IMR-90 (cell line): ENCODE results near the gene GPN1. TPM values are rescaled to one million over a fixed set of nuclear protein-coding genes. Genes with fewer than 3 reads are reported as not detected.

Experiments used
- ATAC-seq: fragments of 200-7000 bp; cut with Tn5 transposase; 2 replicates; pipeline ENCODE4 v1.9.1; 2020; ENCODE audit warnings: low read depth, mild to moderate bottlenecking, moderate library complexity
- BruUV-seq: library from RNA; stranded (reverse); fragments of 400-500 nt; replicated peaks from 2 replicates; lab custom pipeline; 2021; lab: Mats Ljungman, UMichigan
- CTCF ChIA-PET: fragments of 300-600 bp; formaldehyde crosslinking; extraction: SDS; loops from one replicate; lab custom pipeline; 2021; ENCODE audit warnings: antibody characterized with exemption; lab: Yijun Ruan, JAX
- POLR2A ChIA-PET: fragments of 300-600 bp; sonication (Branson Sonifier 250); formaldehyde crosslinking; loops from one replicate; lab custom pipeline; 2022; ENCODE audit warnings: antibody characterized with exemption; ENCODE audit not compliant: unreplicated experiment; lab: Charles Lee
- DNase-seq: peaks from one replicate; pipeline ENCODE4 v3.0.0; 2013
- H2AFZ ChIP-seq: replicated peaks from 2 replicates; pipeline ENCODE3; 2013; ENCODE audit warnings: low read length, mild to moderate bottlenecking; ENCODE audit not compliant: poor library complexity
- H2AK5ac ChIP-seq: 2 replicates; pipeline ENCODE4 v1.6.1; 2013; ENCODE audit warnings: low read depth, low read length, inconsistent platforms
- H2AK9ac ChIP-seq: replicated peaks from 2 replicates; pipeline ENCODE3; 2013; ENCODE audit warnings: mild to moderate bottlenecking, low read depth, low read length, moderate library complexity; ENCODE audit not compliant: poor library complexity
- H2BK120ac ChIP-seq: 2 replicates; pipeline ENCODE4 v1.6.1; 2013; ENCODE audit warnings: low read depth, low read length, inconsistent platforms
- H2BK15ac ChIP-seq: 3 replicates; pipeline ENCODE4 v1.6.1; 2013; ENCODE audit warnings: low read depth, low read length, inconsistent platforms
- H2BK20ac ChIP-seq: 2 replicates; pipeline ENCODE4 v1.6.1; 2013; ENCODE audit warnings: low read depth, mild to moderate bottlenecking, inconsistent platforms, low read length, moderate library complexity
- H2BK5ac ChIP-seq: 2 replicates; pipeline ENCODE4 v1.6.1; 2013; ENCODE audit warnings: mild to moderate bottlenecking, low read depth, low read length, inconsistent platforms; ENCODE audit not compliant: poor library complexity, severe bottlenecking
- H3K14ac ChIP-seq: replicated peaks from 2 replicates; pipeline ENCODE4 v1.6.1; 2013; ENCODE audit warnings: low read depth, low read length, inconsistent platforms
- H3K18ac ChIP-seq: 2 replicates; pipeline ENCODE4 v1.6.1; 2013; ENCODE audit warnings: low read depth, low read length, control low read depth
- H3K23ac ChIP-seq: 2 replicates; pipeline ENCODE4 v1.6.1; 2013; ENCODE audit warnings: low read depth, low read length, inconsistent platforms
- H3K27ac ChIP-seq: 2 replicates; pipeline ENCODE4 v1.5.1; 2013; ENCODE audit warnings: mild to moderate bottlenecking, control low read depth, low read length; ENCODE audit not compliant: insufficient read depth
- H3K27me3 ChIP-seq: 2 replicates; pipeline ENCODE4 v1.6.1; 2013; ENCODE audit warnings: low read length; ENCODE audit not compliant: control insufficient read depth, insufficient read depth
- H3K36me3 ChIP-seq: 2 replicates; pipeline ENCODE4 v1.6.1; 2013; ENCODE audit warnings: low read length, mixed read lengths; ENCODE audit not compliant: control insufficient read depth, insufficient read depth
- H3K4ac ChIP-seq: 2 replicates; pipeline ENCODE4 v1.6.1; 2013; ENCODE audit warnings: low read depth, low read length, inconsistent platforms
- H3K4me1 ChIP-seq: 2 replicates; pipeline ENCODE4 v1.6.1; 2013; ENCODE audit warnings: low read length, mixed read lengths; ENCODE audit not compliant: control insufficient read depth, insufficient read depth
- H3K4me2 ChIP-seq: 2 replicates; pipeline ENCODE4 v1.6.1; 2013; ENCODE audit warnings: low read depth, mild to moderate bottlenecking, control low read depth, low read length, moderate library complexity
- H3K4me3 ChIP-seq: 2 replicates; pipeline ENCODE4 v1.5.1; 2013; ENCODE audit warnings: low read depth, mild to moderate bottlenecking, control low read depth, low read length, moderate library complexity; ENCODE audit not compliant: insufficient read depth
- H3K56ac ChIP-seq: 2 replicates; pipeline ENCODE4 v1.6.1; 2013; ENCODE audit warnings: low read length, inconsistent platforms; ENCODE audit not compliant: insufficient read depth; ENCODE audit errors: extremely low read depth
- H3K79me1 ChIP-seq, 2 experiments: 2 replicates each; pipeline ENCODE4 v1.6.1; 2013; ENCODE audit warnings: low read length in 2 of 2, inconsistent platforms in 1 of 2, low read depth in 1 of 2
- H3K9ac ChIP-seq: 2 replicates; pipeline ENCODE4 v1.6.1; 2013; ENCODE audit warnings: low read depth, low read length, control low read depth
- H3K9me1 ChIP-seq: 2 replicates; pipeline ENCODE4 v1.6.1; 2013; ENCODE audit warnings: low read length, inconsistent platforms; ENCODE audit not compliant: insufficient read depth
- H3K9me3 ChIP-seq: 2 replicates; pipeline ENCODE4 v1.6.1; 2013; ENCODE audit warnings: low read length; ENCODE audit not compliant: control insufficient read depth, insufficient read depth
- H4K20me1 ChIP-seq: 2 replicates; pipeline ENCODE4 v1.6.1; 2013; ENCODE audit warnings: low read length, inconsistent platforms; ENCODE audit not compliant: insufficient read depth
- H4K5ac ChIP-seq: 2 replicates; pipeline ENCODE4 v1.6.1; 2013; ENCODE audit warnings: mild to moderate bottlenecking, low read depth, low read length, control low read depth
- H4K8ac ChIP-seq, 2 experiments: 2 replicates each; pipeline ENCODE4 v1.6.1; 2013; ENCODE audit warnings: low read depth in 2 of 2, low read length in 2 of 2, control low read depth in 1 of 2, inconsistent platforms in 1 of 2
- H4K91ac ChIP-seq: 2 replicates; pipeline ENCODE4 v1.6.1; 2013; ENCODE audit warnings: low read depth, low read length, inconsistent platforms; ENCODE audit not compliant: insufficient read depth
- BHLHE40 ChIP-seq: fragments of 150-350 bp; IDR thresholded peaks from 2 replicates; pipeline ENCODE4 v1.6.1; 2016; ENCODE audit warnings: mild to moderate bottlenecking, low read depth, low read length
- CEBPB ChIP-seq: IDR thresholded peaks from 2 replicates; pipeline ENCODE4 v1.6.1; 2012; ENCODE audit warnings: low read depth, low read length, improper control_type of control experiment
- CHD1 ChIP-seq: IDR thresholded peaks from 2 replicates; pipeline ENCODE4 v1.6.1; 2012; ENCODE audit warnings: low read depth, low read length, improper control_type of control experiment
- FOS ChIP-seq: fragments of 150-350 bp; IDR thresholded peaks from 2 replicates; pipeline ENCODE4 v1.6.1; 2016; ENCODE audit warnings: low read depth, low read length
- MAFK ChIP-seq: IDR thresholded peaks from 2 replicates; pipeline ENCODE4 v1.6.1; 2012; ENCODE audit warnings: low read depth, low read length, improper control_type of control experiment
- MAZ ChIP-seq: IDR thresholded peaks from 2 replicates; pipeline ENCODE4 v1.6.1; 2012; ENCODE audit warnings: low read depth, mild to moderate bottlenecking, low read length, improper control_type of control experiment, moderate library complexity, borderline replicate concordance
- MXI1 ChIP-seq: IDR thresholded peaks from 2 replicates; pipeline ENCODE4 v1.6.1; 2012; ENCODE audit warnings: low read depth, mild to moderate bottlenecking, low read length, moderate library complexity, borderline replicate concordance
- NFE2L2 ChIP-seq: fragments of 150-350 bp; IDR thresholded peaks from 2 replicates; pipeline ENCODE4 v1.6.1; 2016; ENCODE audit warnings: low read depth, mild to moderate bottlenecking, low read length
- POLR2A ChIP-seq: IDR thresholded peaks from 2 replicates; pipeline ENCODE4 v1.6.1; 2012; ENCODE audit warnings: mild to moderate bottlenecking, low read depth, low read length
- RAD21 ChIP-seq: IDR thresholded peaks from 2 replicates; pipeline ENCODE4 v1.6.1; 2012; ENCODE audit warnings: low read length, improper control_type of control experiment
- RCOR1 ChIP-seq: IDR thresholded peaks from 2 replicates; pipeline ENCODE4 v1.6.1; 2012; ENCODE audit warnings: mild to moderate bottlenecking, low read length, improper control_type of control experiment; ENCODE audit not compliant: insufficient replicate concordance
- RFX5 ChIP-seq: IDR thresholded peaks from 2 replicates; pipeline ENCODE4 v1.8.0; 2012; ENCODE audit warnings: low read depth, mild to moderate bottlenecking, low read length, moderate library complexity
- SMC3 ChIP-seq: fragments of 150-350 bp; IDR thresholded peaks from 2 replicates; pipeline ENCODE4 v1.6.1; 2016; ENCODE audit warnings: low read depth, mild to moderate bottlenecking, antibody characterized with exemption, low read length, moderate library complexity
- WGBS, 2 experiments: methylation state at CpG; one replicate each; pipeline versions ENCODE4 v1.1.5 to v1.1.7; 2013; ENCODE audit warnings: missing lambda C conversion rate in 2 of 2; ENCODE audit not compliant: insufficient read length in 1 of 2; ENCODE audit errors: extremely low coverage in 2 of 2; 5-methylcytosine and 5-hydroxymethylcytosine counted together
- dilution Hi-C: fragments of 300-500 bp; cut with HindIII; formaldehyde crosslinking; loops from one replicate; pipeline ENCODE4 v1.14.3; 2018; ENCODE audit warnings: low sequenced_read_pairs; ENCODE audit not compliant: unreplicated experiment
- in situ Hi-C: fragments of 300-500 bp; cut with MboI; formaldehyde crosslinking; loops from 3 replicates; pipeline ENCODE4 v1.14.3; 2019; ENCODE audit warnings: low sequenced_read_pairs, inconsistent platforms, mixed read lengths
- intact Hi-C: fragments of 100-400 bp; cut with micrococcal nuclease; formaldehyde crosslinking; loops from 2 replicates; pipeline ENCODE4 v1.10.0; 2022
- polyA plus RNA-seq, 3 experiments: library from polyadenylated mRNA; depleted of rRNA; stranded (reverse); fragments of >200 nt; gene quantifications; 2 replicates each; pipeline ENCODE4 v1.2.3, GENCODE V29; 2012; ENCODE audit warnings: low replicate concordance in 1 of 3
- total RNA-seq: library from RNA; depleted of rRNA; stranded (reverse); fragments of >200 nt; gene quantifications from 2 replicates; pipeline ENCODE4 v1.2.3, GENCODE V29; 2012
- TF ChIP-seq, protein P1 (sequence below): fragments of 150-350 bp; IDR thresholded peaks from 2 replicates; pipeline ENCODE4 v1.6.1; 2017; ENCODE audit warnings: mild to moderate bottlenecking, antibody characterized with exemption, low read length, low read depth
- TF ChIP-seq, protein P2 (sequence below): fragments of 150-350 bp; IDR thresholded peaks from 2 replicates; pipeline ENCODE4 v1.6.1; 2016; ENCODE audit warnings: low read depth, mild to moderate bottlenecking, low read length, moderate library complexity, borderline replicate concordance
- TF ChIP-seq, protein P3 (sequence below): conservative IDR thresholded peaks from 2 replicates; pipeline ENCODE4 v1.5.1; 2012; ENCODE audit warnings: mild to moderate bottlenecking, low read depth, low read length, improper control_type of control experiment

Gene GPN1
- total and polyA plus RNA-seq, 2 of the 4 experiments (the other 2 are of a cell fraction) = 37.8 to 63.8 TPM

DNA sequence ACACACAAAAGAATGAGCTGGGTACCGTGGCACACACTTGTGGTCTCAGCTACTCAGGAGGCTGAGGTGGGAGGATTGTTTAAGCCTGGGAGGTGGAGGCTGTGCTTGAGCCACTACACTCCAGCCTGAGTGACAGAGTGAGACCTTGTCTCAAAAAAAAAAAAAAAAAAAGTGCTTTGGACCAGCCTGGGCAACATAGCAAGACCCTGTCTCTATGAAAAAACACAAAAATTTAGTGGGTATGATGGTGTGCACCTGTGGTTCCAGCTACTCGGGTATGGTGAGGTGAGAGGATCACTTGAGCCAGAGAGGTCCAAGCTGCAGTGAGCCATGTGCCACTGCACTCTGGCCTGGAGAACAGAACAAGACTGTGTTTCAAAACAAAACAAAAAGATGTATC is 35.6 kb upstream of the GPN1 start:
- Histone ChIP-seq H4K5ac (no peak overlapping the region), H2BK120ac (no peak overlapping the region), H3K4me2 (no peak overlapping the region), H3K79me1 (peaks cover 9 to 51% of the 10 kb centered on the region in 2 experiments; a peak in 3 of 4 replicates), H3K4ac (no peak overlapping the region), H4K91ac (no peak overlapping the region), H2BK15ac (no peak overlapping the region), H3K23ac (no peak overlapping the region), H3K56ac (no peak overlapping the region), H3K9me1 (peaks cover 8% of the 10 kb centered on the region), H2AK9ac (no peak overlapping the region), H2BK20ac (no peak overlapping the region), H3K9me3 (peaks cover 9% of the 10 kb centered on the region), H3K14ac (no peak overlapping the region), H3K27ac (no peak overlapping the region), H2BK5ac (no peak overlapping the region), H4K8ac (no peak overlapping the region), H3K18ac (no peak overlapping the region), H2AFZ (no peak overlapping the region), H4K20me1 (peaks cover 53% of the 10 kb centered on the region), H3K9ac (no peak overlapping the region), H2AK5ac (no peak overlapping the region), H3K36me3 (no peaks in the 10 kb centered on the region; the same call in 1 of the 2 replicates), H3K4me1 (peaks cover 13% of the 10 kb centered on the region), H3K27me3 (no peaks in the 10 kb centered on the region), H3K4me3 (no peak overlapping the region)
- DNase-seq (no peak), ATAC-seq (no peak)
- WGBS, 2 experiments = no CpG with 5 or more reads among the region's 2 CpGs
- BruUV-seq = no TSS peak
- TF ChIP-seq MAZ (no peak), MAFK (no peak), RFX5 (no peak), CEBPB (no peak), RCOR1 (no peak), NFE2L2 (no peak), RAD21 (no peak), SMC3 (no peak), MXI1 (no peak), CHD1 (no peak), FOS (no peak), POLR2A (no peak), BHLHE40 (no peak)
- TF ChIP-seq, protein P1, sequence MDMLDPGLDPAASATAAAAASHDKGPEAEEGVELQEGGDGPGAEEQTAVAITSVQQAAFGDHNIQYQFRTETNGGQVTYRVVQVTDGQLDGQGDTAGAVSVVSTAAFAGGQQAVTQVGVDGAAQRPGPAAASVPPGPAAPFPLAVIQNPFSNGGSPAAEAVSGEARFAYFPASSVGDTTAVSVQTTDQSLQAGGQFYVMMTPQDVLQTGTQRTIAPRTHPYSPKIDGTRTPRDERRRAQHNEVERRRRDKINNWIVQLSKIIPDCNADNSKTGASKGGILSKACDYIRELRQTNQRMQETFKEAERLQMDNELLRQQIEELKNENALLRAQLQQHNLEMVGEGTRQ = no peak
- TF ChIP-seq, protein P2, sequence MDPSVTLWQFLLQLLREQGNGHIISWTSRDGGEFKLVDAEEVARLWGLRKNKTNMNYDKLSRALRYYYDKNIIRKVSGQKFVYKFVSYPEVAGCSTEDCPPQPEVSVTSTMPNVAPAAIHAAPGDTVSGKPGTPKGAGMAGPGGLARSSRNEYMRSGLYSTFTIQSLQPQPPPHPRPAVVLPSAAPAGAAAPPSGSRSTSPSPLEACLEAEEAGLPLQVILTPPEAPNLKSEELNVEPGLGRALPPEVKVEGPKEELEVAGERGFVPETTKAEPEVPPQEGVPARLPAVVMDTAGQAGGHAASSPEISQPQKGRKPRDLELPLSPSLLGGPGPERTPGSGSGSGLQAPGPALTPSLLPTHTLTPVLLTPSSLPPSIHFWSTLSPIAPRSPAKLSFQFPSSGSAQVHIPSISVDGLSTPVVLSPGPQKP = no peak
- TF ChIP-seq, protein P3, sequence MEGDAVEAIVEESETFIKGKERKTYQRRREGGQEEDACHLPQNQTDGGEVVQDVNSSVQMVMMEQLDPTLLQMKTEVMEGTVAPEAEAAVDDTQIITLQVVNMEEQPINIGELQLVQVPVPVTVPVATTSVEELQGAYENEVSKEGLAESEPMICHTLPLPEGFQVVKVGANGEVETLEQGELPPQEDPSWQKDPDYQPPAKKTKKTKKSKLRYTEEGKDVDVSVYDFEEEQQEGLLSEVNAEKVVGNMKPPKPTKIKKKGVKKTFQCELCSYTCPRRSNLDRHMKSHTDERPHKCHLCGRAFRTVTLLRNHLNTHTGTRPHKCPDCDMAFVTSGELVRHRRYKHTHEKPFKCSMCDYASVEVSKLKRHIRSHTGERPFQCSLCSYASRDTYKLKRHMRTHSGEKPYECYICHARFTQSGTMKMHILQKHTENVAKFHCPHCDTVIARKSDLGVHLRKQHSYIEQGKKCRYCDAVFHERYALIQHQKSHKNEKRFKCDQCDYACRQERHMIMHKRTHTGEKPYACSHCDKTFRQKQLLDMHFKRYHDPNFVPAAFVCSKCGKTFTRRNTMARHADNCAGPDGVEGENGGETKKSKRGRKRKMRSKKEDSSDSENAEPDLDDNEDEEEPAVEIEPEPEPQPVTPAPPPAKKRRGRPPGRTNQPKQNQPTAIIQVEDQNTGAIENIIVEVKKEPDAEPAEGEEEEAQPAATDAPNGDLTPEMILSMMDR = no peak
- intact Hi-C loops = no loop called here
- dilution Hi-C loops = no loop called here
- CTCF ChIA-PET = interaction anchor here (0.6 kb wide), 1 partner anchor 11 kb away, joined by 7 read pairs; no protein-coding TSS in a partner anchor
- POLR2A ChIA-PET = no interaction called here
- in situ Hi-C loops = no loop called here
